ENCODE results near the gene NKRF.
"Not testable (repeated sequence)": the region's sequence is repeated elsewhere in the genome, so short reads cannot be mapped to it uniquely, and the experiment has no call there.

The NKRF gene

GRCh38 chrX:119606280-119607017 lies at the start of gene NKRF:
Gene NKRF (minus strand): TSS chrX:119606424.
- DNase-seq = peak; percentile 45

DNA sequence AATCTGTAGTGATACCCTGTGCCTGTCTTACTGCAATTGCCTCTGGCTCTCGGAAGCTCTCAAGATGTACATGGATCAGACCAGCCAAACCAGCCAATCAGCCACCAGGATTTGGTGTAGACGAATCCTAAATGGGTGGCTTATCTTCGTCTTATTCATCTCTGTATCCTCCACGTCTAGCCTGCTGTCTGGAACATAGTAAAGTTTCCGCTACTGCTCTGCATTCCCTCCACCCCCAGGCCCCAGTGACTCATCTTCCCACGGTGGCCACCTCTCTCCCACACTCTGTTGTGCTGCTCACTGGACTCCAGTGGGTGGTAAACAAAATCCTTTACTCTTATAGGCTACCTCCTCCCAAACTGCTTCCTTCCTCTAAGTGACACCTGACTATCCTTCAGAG lies 48.9 kb upstream of the NKRF start:
- DNase-seq = no peak

- no peak for DNase-seq
Observed at GRCh38 chrX:119654112-119654531, 47.9 kb upstream of the NKRF start.

DNA sequence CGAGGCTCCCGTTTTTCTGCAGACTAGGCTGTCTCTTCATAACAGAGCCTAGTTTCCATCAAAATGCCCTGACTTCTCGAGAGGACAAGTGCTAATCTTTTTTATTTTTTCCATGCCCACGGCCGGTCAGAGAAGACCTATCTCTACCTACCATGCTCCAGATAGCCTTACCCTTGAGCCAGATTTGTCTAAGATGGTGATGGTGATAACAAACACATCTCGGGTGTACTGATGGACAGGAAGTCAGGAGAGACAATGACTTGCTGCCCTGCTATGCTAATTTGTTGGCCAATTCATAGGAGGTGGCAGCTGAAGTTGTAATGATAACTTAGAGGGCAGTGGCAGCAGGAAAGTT lies 42.2 kb upstream of the NKRF start:
- no peak for DNase-seq

DNA sequence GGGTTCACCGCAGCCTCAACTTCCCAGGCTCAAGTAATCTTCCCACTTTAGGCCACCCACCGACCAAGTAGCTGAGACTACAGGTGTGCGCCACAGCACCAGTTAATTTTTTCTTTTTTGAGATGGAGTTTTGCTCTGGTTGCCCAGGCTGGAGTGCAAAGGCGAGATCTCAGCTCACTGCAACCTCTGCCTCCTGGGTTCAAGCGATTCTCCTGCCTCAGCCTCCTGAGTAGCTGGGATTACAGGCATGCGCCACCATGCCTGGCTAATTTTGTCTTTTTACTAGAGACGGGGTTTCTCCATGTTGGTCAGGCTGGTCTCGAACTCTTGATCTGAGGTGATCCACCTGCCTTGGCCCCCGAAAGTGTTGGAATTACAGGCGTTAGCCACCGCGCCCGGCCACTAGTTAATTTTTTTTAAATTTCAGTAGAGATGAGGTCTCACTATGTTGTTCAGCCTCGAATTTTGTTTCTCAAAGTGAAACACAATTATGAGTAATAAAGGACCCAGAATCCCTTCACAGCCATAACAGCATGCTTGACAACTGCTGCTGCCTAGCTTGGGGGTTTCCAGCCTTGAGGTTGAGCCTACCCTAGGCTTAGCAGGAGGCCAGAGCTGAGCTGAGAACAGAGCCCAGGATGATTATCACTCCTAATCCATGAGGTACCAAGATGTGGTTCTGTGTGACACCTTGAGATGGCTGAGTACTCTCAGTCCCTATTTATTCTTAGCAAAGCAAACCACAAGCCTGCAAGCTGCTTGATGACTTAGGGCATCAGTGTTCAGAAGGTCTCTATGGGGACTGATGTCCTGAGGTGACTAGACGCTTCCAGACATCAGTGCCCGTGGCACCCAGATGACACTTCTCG lies 41.6 kb upstream of the NKRF start:
- DNase-seq = no peak

DNA sequence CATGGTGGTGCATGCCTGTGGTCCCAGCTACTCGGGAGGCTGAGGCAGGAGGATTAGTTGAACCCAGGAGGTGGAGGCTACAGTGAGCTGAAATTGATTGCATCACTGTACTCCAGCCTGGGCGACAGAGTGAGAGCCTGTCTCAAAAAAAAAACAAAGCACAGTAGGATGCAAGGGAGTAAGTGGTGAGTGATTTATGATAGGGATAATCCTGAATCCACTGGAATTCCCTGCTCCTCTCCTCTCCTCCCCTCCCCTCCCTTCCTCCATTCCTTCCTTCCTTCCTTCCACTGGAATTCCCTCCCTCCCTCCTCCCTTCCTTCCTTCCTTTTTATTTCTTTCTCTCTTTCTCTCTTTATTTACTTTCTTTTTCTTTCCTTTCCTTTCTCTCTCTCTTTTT lies 40.9 kb upstream of the NKRF start:
- no peak for DNase-seq

- DNase-seq = no peak
Observed at GRCh38 chrX:119646515-119646914, 40.3 kb upstream of the NKRF start.

GRCh38 chrX:119643696-119644095 lies 37.5 kb upstream of the NKRF start:
- DNase-seq = no peak

GRCh38 chrX:119640731-119641170 lies 34.5 kb upstream of the NKRF start:
- no peak for DNase-seq

GRCh38 chrX:119638725-119639471 lies 32.7 kb upstream of the NKRF start:
- no peak for DNase-seq

DNA sequence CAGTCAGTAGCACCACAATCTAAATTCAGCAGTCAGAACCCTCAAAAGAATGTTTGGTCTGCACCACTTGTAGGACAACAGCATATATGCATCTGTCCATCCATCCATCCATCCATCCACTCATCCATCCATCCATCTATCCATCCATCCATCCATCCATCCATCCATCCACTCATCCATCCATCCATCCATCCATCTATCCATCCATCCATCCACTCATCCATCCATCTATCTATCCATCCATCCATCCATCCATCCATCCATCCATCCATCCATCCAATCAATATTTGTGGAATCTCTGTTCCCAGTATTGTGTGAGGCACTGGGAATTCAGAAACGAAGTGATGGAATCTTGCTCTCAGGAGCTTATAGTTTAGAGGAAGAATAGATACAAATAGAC lies 31.2 kb upstream of the NKRF start:
- DNase-seq = not testable (repeated sequence)

GRCh38 chrX:119636419-119636818 lies 30.2 kb upstream of the NKRF start:
- DNase-seq = no peak

DNA sequence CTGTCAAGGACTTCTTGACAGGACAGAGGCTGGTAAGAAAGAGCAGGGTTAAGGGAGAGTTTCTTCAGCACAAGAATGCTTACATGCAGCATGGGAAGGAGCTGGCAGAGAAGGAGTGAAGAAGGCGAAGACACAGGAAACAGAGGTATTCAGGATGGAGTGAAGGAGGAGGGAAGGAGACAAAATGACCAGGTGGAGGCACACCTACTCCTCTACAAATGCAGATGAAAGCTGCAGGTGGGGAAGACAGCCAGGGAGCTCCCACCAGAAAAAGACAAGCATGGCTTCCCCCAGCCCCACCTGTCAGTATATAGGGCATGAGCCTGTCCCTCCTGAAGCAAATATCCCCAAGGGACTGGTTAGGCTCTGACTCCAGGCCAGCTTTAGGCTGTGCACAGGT lies 29.6 kb upstream of the NKRF start:
- no peak for DNase-seq

- DNase-seq = no peak
Observed at GRCh38 chrX:119635179-119635578, 29.0 kb upstream of the NKRF start.

GRCh38 chrX:119625843-119626242 lies 19.6 kb upstream of the NKRF start:
- no peak for DNase-seq

GRCh38 chrX:119624951-119625668 lies 18.9 kb upstream of the NKRF start:
- DNase-seq = no peak

DNA sequence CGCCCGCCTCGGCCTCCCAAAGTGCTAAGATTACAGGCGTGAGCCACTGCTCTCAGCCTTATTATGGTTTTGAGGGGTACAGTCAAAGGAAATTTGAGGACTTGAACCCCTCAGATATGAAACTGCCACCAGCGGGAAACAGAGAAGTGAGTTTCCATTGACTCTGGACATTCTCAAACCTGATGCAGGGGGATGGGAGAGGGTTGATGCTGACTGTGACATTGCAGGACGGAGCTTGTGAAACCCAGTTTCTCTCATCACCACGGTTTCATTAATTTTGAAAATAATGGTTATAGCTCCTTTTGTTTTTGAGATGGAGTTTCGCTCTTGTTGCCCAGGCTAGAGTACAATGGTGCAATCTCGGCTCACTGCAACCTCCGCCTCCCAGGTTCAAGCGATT lies 18.2 kb upstream of the NKRF start:
- no peak for DNase-seq

GRCh38 chrX:119622356-119623232 lies 16.4 kb upstream of the NKRF start:
- DNase-seq = no peak

GRCh38 chrX:119618439-119618838 lies 12.2 kb upstream of the NKRF start:
- no peak for DNase-seq

DNA sequence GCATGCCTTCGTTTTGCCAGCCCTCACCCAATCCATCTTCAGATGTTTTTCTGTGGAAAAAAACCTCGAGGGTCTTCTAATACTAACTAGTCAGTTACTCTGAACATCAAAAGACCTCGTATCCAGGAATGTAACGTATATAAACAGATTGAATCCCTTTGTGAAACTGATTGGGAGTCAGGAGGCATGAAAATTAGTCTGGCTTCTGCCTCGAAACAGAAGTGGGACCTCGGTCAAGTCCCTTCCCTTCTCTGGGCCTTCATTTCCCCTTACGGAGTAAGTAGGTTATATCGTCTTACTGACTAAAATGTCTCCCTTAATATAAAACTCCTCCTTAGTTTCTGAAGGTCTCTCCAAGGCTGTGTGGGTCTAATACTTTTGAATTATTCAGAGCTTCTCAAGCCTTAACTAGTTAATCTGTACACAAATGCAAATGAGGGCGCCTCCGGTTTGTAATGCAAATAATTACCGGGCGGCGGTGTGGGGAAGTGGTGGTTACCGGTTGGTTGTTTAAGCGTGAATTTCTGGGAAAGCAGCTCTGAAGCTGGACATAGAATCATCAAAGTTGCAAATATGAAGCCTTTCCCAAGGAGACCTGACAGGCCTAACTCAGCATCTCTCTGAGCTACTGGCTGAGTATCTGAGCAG lies 11.4 kb upstream of the NKRF start:
- no peak for DNase-seq

GRCh38 chrX:119614776-119615175 lies 8.6 kb upstream of the NKRF start:
- DNase-seq = no peak

Data from KG1 (cell line).